Muscle of leg (tissue), 11 donors: ENCODE data around the gene TEX36. TPM values are rescaled to one million over a fixed set of nuclear protein-coding genes. Genes with fewer than 3 reads are reported as not detected.
"Not testable (repeated sequence)": the region's sequence is repeated elsewhere in the genome, so short reads cannot be mapped to it uniquely, and the experiment has no call there.

Experiments
- DNase-seq: peaks from one replicate; pipeline ENCODE4 v3.0.0; 2013
- H3K27ac ChIP-seq: one replicate; pipeline ENCODE4 v1.5.1; 2013; ENCODE audit warnings: mild to moderate bottlenecking, low read length, control low read depth
- H3K27me3 ChIP-seq: one replicate; pipeline ENCODE4 v1.6.1; 2013; ENCODE audit warnings: low read length; ENCODE audit not compliant: control insufficient read depth, insufficient read depth
- H3K36me3 ChIP-seq: one replicate; pipeline ENCODE4 v1.6.1; 2013; ENCODE audit warnings: low read length; ENCODE audit not compliant: control insufficient read depth, insufficient read depth
- H3K4me1 ChIP-seq: one replicate; pipeline ENCODE4 v1.6.1; 2013; ENCODE audit warnings: low read length; ENCODE audit not compliant: control insufficient read depth, insufficient read depth
- H3K4me3 ChIP-seq: one replicate; pipeline ENCODE4 v1.5.1; 2013; ENCODE audit warnings: low read length, control low read depth
- H3K9me3 ChIP-seq: replicated peaks from 2 replicates; pipeline ENCODE4 v1.6.1; 2013; ENCODE audit warnings: low read depth, low read length; ENCODE audit not compliant: control insufficient read depth
- WGBS: methylation state at CpG from one replicate; pipeline ENCODE4 v1.1.5; 2013; ENCODE audit warnings: missing lambda C conversion rate; ENCODE audit not compliant: insufficient coverage; 5-methylcytosine and 5-hydroxymethylcytosine counted together
- polyA plus RNA-seq, 8 donors: library from polyadenylated mRNA; unstranded; fragments of 120-200 nt; gene quantifications; one replicate each; pipeline versions ENCODE4 v1.2.1 to v1.2.3, GENCODE V29; 2013; ENCODE audit warnings: inconsistent platforms in 1 of 8, low replicate concordance in 1 of 8; ENCODE audit not compliant: insufficient read length in 8 of 8, insufficient read depth in 1 of 8
- total RNA-seq: library from RNA; stranded (reverse); fragments of 120-200 nt; gene quantifications from one replicate; pipeline ENCODE4 v1.2.4, GENCODE V29; 2013

The TEX36 gene
- total and polyA plus RNA-seq, 9 donors: 0.50 TPM; not detected in 8

GRCh38 chr10:125662584-125662983, 20.4 kb downstream of the TEX36 start:
- Histone ChIP-seq H3K4me1 (peaks cover 10% of the 10 kb centered on the region), H3K9me3 (no peaks in the 10 kb centered on the region), H3K27me3 (no peaks in the 10 kb centered on the region), H3K36me3 (no peaks in the 10 kb centered on the region), H3K4me3 (no peak overlapping the region), H3K27ac (no peak overlapping the region)
- 81% methylated on average over 2 of the region's 2 CpGs for WGBS
- DNase-seq: no peak

GRCh38 chr10:125661941-125662515, 20.9 kb downstream of the TEX36 start:
- H3K9me3 ChIP-seq: no peaks in the 10 kb centered on the region
- WGBS: 36% methylated on average over 3 of the region's 7 CpGs
- DNase-seq: peak; percentile 66

GRCh38 chr10:125661431-125661940, 21.5 kb downstream of the TEX36 start:
- no peaks in the 10 kb centered on the region for H3K9me3 ChIP-seq
- H3K4me1 ChIP-seq: peaks cover 10% of the 10 kb centered on the region
- no peak for DNase-seq
- WGBS: 59% methylated on average over 9 of the region's 12 CpGs
- no peaks in the 10 kb centered on the region for H3K27me3 ChIP-seq
- no peak overlapping the region for H3K4me3 ChIP-seq
- H3K36me3 ChIP-seq: no peaks in the 10 kb centered on the region
- H3K27ac ChIP-seq: no peak overlapping the region

More at GRCh38 chr10:125661941-125662515, 20.9 kb downstream of the TEX36 start:
- H3K27ac ChIP-seq: no peak overlapping the region
- no peak overlapping the region for H3K4me3 ChIP-seq
- peaks cover 10% of the 10 kb centered on the region for H3K4me1 ChIP-seq
- no peaks in the 10 kb centered on the region for H3K27me3 ChIP-seq
- no peaks in the 10 kb centered on the region for H3K36me3 ChIP-seq

GRCh38 chr10:125659071-125659470, 23.9 kb downstream of the TEX36 start:
- Histone ChIP-seq H3K4me3 (no peak overlapping the region), H3K36me3 (no peaks in the 10 kb centered on the region), H3K9me3 (no peaks in the 10 kb centered on the region), H3K27ac (no peak overlapping the region), H3K4me1 (peaks cover 10% of the 10 kb centered on the region), H3K27me3 (no peaks in the 10 kb centered on the region)
- DNase-seq: no peak
- WGBS: no CpG with 5 or more reads among the region's 1 CpG

GRCh38 chr10:125656523-125656922, 26.4 kb downstream of the TEX36 start:
- peaks cover 3% of the 10 kb centered on the region for H3K4me1 ChIP-seq
- 70% methylated on average over 3 of the region's 3 CpGs for WGBS
- H3K27ac ChIP-seq: no peak overlapping the region
- DNase-seq: no peak
- H3K36me3 ChIP-seq: no peaks in the 10 kb centered on the region
- H3K4me3 ChIP-seq: no peak overlapping the region
- no peaks in the 10 kb centered on the region for H3K27me3 ChIP-seq
- H3K9me3 ChIP-seq: no peaks in the 10 kb centered on the region

GRCh38 chr10:125653113-125653512, 29.9 kb downstream of the TEX36 start:
- H3K36me3 ChIP-seq, H3K27me3 ChIP-seq, H3K4me1 ChIP-seq, H3K27ac ChIP-seq, H3K9me3 ChIP-seq, H3K4me3 ChIP-seq, DNase-seq: not testable (repeated sequence)
- no CpG with 5 or more reads among the region's 2 CpGs for WGBS

GRCh38 chr10:125646311-125646710, 36.7 kb downstream of the TEX36 start:
- Histone ChIP-seq H3K27me3 (peaks cover 2% of the 10 kb centered on the region), H3K9me3 (no peaks in the 10 kb centered on the region), H3K36me3 (no peaks in the 10 kb centered on the region), H3K4me3 (no peak overlapping the region), H3K4me1 (no peaks in the 10 kb centered on the region), H3K27ac (no peak overlapping the region)
- no CpG with 5 or more reads among the region's 1 CpG for WGBS
- no peak for DNase-seq

GRCh38 chr10:125641398-125641797, 41.6 kb downstream of the TEX36 start:
- H3K36me3 ChIP-seq: no peaks in the 10 kb centered on the region
- H3K27me3 ChIP-seq: peaks cover 2% of the 10 kb centered on the region
- no CpG with 5 or more reads among the region's 3 CpGs for WGBS
- H3K4me1 ChIP-seq: peaks cover 3% of the 10 kb centered on the region
- no peaks in the 10 kb centered on the region for H3K9me3 ChIP-seq
- no peak for DNase-seq
- H3K27ac ChIP-seq: no peak overlapping the region
- no peak overlapping the region for H3K4me3 ChIP-seq

GRCh38 chr10:125640653-125641052, 42.3 kb downstream of the TEX36 start:
- H3K36me3 ChIP-seq: no peaks in the 10 kb centered on the region
- no peak for DNase-seq
- H3K9me3 ChIP-seq: no peaks in the 10 kb centered on the region
- WGBS: no CpG with 5 or more reads among the region's 1 CpG
- no peak overlapping the region for H3K27ac ChIP-seq
- peaks cover 3% of the 10 kb centered on the region for H3K4me1 ChIP-seq
- peaks cover 2% of the 10 kb centered on the region for H3K27me3 ChIP-seq
- H3K4me3 ChIP-seq: no peak overlapping the region

GRCh38 chr10:125639846-125640245, 43.1 kb downstream of the TEX36 start:
- H3K4me1 ChIP-seq: peaks cover 3% of the 10 kb centered on the region
- H3K9me3 ChIP-seq: no peaks in the 10 kb centered on the region
- H3K36me3 ChIP-seq: no peaks in the 10 kb centered on the region
- H3K4me3 ChIP-seq: no peak overlapping the region
- peak; percentile 13 for DNase-seq
- H3K27me3 ChIP-seq: peaks cover 2% of the 10 kb centered on the region
- 37% methylated on average over 6 of the region's 7 CpGs for WGBS
- H3K27ac ChIP-seq: peak overlapping the region; percentile 29

- 71% methylated on average over 5 of the region's 7 CpGs for WGBS
- no peaks in the 10 kb centered on the region for H3K36me3 ChIP-seq
- H3K9me3 ChIP-seq: no peaks in the 10 kb centered on the region
- no peak overlapping the region for H3K4me3 ChIP-seq
- DNase-seq: no peak
- peaks cover 2% of the 10 kb centered on the region for H3K27me3 ChIP-seq
- H3K27ac ChIP-seq: no peak overlapping the region
- H3K4me1 ChIP-seq: peaks cover 3% of the 10 kb centered on the region
These were observed 44.4 kb downstream of the TEX36 start for GRCh38 chr10:125638555-125638954.
